ENCODE measurements around the gene UGT1A4.

Gene UGT1A4

GRCh38 chr2:233792720-233793119, 74.2 kb downstream of the UGT1A4 start:
- DNase-seq: no peak

- DNase-seq: no peak
These were observed 75.1 kb downstream of the UGT1A4 start for GRCh38 chr2:233793465-233794127.

GRCh38 chr2:233794128-233794658, 75.7 kb downstream of the UGT1A4 start:
- no peak for DNase-seq

- no peak for DNase-seq
These were observed 77.2 kb downstream of the UGT1A4 start for GRCh38 chr2:233795735-233796171.

GRCh38 chr2:233796254-233796653, 77.7 kb downstream of the UGT1A4 start:
- no peak for DNase-seq

- no peak for DNase-seq
These were observed 80.0 kb downstream of the UGT1A4 start for GRCh38 chr2:233798335-233799086.

- no peak for DNase-seq
These were observed 80.6 kb downstream of the UGT1A4 start for GRCh38 chr2:233799087-233799665.

- DNase-seq: no peak
These were observed 81.2 kb downstream of the UGT1A4 start for GRCh38 chr2:233799716-233800115.

GRCh38 chr2:233800208-233800607, 81.7 kb downstream of the UGT1A4 start:
- DNase-seq: no peak

- no peak for DNase-seq
These were observed 83.0 kb downstream of the UGT1A4 start for GRCh38 chr2:233801357-233802131.

- DNase-seq: no peak
These were observed 83.7 kb downstream of the UGT1A4 start for GRCh38 chr2:233802132-233802815.

- DNase-seq: no peak
These were observed 84.9 kb downstream of the UGT1A4 start for GRCh38 chr2:233803292-233803911.

- no peak for DNase-seq
These were observed 85.5 kb downstream of the UGT1A4 start for GRCh38 chr2:233803994-233804393.

- no peak for DNase-seq
These were observed 88.8 kb downstream of the UGT1A4 start for GRCh38 chr2:233807215-233807865.

- no peak for DNase-seq
These were observed 89.7 kb downstream of the UGT1A4 start for GRCh38 chr2:233807966-233808935.

- no peak for DNase-seq
These were observed 91.8 kb downstream of the UGT1A4 start for GRCh38 chr2:233810385-233810784.

- DNase-seq: no peak
These were observed 92.6 kb downstream of the UGT1A4 start for GRCh38 chr2:233811087-233811486.

GRCh38 chr2:233811732-233812131, 93.2 kb downstream of the UGT1A4 start:
- DNase-seq: no peak

GRCh38 chr2:233813236-233814055, 94.9 kb downstream of the UGT1A4 start:
- DNase-seq: no peak

All from CD4-positive, alpha-beta T cell treated with Interleukin-15 for 1 hour (primary cell).